LHCN-M2 (cell line): Measurements from ENCODE around the gene GRK2. TPM values are rescaled to one million over a fixed set of nuclear protein-coding genes. Genes with fewer than 3 reads are reported as not detected.

ENCODE experiments used
- DNase-seq: peaks from one replicate; pipeline ENCODE4 v3.0.0-alpha.2; 2012; ENCODE audit warnings: low read depth
- total RNA-seq: library from RNA; depleted of rRNA; stranded (reverse); fragments of >200 nt; gene quantifications from 2 replicates; pipeline ENCODE4 v1.2.3, GENCODE V29; 2014

GRK2 gene
- total RNA-seq, 1 experiment from 2014 or later: 62.6 TPM

- DNase-seq: peak; percentile 87
These were observed 26.8 kb downstream of the GRK2 start for GRCh38 chr11:67293090-67293489.

GRCh38 chr11:67295846-67296245 is 29.6 kb downstream of the GRK2 start:
- DNase-seq: no peak

- no peak for DNase-seq
These were observed 32.5 kb downstream of the GRK2 start for GRCh38 chr11:67298786-67299185.

GRCh38 chr11:67299471-67300191 is 33.4 kb downstream of the GRK2 start:
- no peak for DNase-seq

GRCh38 chr11:67300256-67300755 is 34.0 kb downstream of the GRK2 start:
- DNase-seq: no peak

- DNase-seq: no peak
These were observed 34.6 kb downstream of the GRK2 start for GRCh38 chr11:67300756-67301312.

- no peak for DNase-seq
These were observed 35.1 kb downstream of the GRK2 start for GRCh38 chr11:67301313-67301921.

- DNase-seq: peak; percentile 87
These were observed 35.8 kb downstream of the GRK2 start for GRCh38 chr11:67301951-67302516.

GRCh38 chr11:67302571-67303131 is 36.4 kb downstream of the GRK2 start:
- no peak for DNase-seq

GRCh38 chr11:67303132-67303834 is 37.0 kb downstream of the GRK2 start, which contains the start of gene SSH3:
Gene SSH3 (plus strand): TSS chr11:67303530. CDS start chr11:67303626, 96 bp downstream.
- DNase-seq: peak; percentile 53

- no peak for DNase-seq
These were observed 37.6 kb downstream of the GRK2 start for GRCh38 chr11:67303835-67304411.

- DNase-seq: no peak
These were observed 38.3 kb downstream of the GRK2 start for GRCh38 chr11:67304511-67305113.

GRCh38 chr11:67306769-67307544 is 40.7 kb downstream of the GRK2 start:
- no peak for DNase-seq

- DNase-seq: no peak
These were observed 41.3 kb downstream of the GRK2 start for GRCh38 chr11:67307545-67308001.

GRCh38 chr11:67308031-67308866 is 42.0 kb downstream of the GRK2 start:
- no peak for DNase-seq

- DNase-seq: no peak
These were observed 42.9 kb downstream of the GRK2 start for GRCh38 chr11:67309166-67309565.

GRCh38 chr11:67309661-67310061 is 43.4 kb downstream of the GRK2 start:
- DNase-seq: no peak

GRCh38 chr11:67310246-67311050 is 44.2 kb downstream of the GRK2 start:
- no peak for DNase-seq
